IMR-90 (cell line): ENCODE measurements around the gene GHR.

Source experiments
- CTCF ChIP-seq: conservative IDR thresholded peaks from 2 replicates; pipeline ENCODE4 v1.5.1; 2012; ENCODE audit warnings: mild to moderate bottlenecking, low read depth, low read length, improper control_type of control experiment
- ELK1 ChIP-seq: fragments of 150-350 bp; IDR thresholded peaks from 2 replicates; pipeline ENCODE4 v1.6.1; 2016; ENCODE audit warnings: low read depth, mild to moderate bottlenecking, low read length, moderate library complexity, borderline replicate concordance
- POLR2A ChIP-seq: IDR thresholded peaks from 2 replicates; pipeline ENCODE4 v1.6.1; 2012; ENCODE audit warnings: mild to moderate bottlenecking, low read depth, low read length

- TF ChIP-seq CTCF (no peak), POLR2A (no peak), ELK1 (no peak)
Measured at GRCh38 chr5:42436051-42436450, 12.8 kb downstream of the GHR start.
